ENCODE results near the gene CRYBB2.
"Not testable (repeated sequence)": the region's sequence is repeated elsewhere in the genome, so short reads cannot be mapped to it uniquely, and the experiment has no call there.

DNA sequence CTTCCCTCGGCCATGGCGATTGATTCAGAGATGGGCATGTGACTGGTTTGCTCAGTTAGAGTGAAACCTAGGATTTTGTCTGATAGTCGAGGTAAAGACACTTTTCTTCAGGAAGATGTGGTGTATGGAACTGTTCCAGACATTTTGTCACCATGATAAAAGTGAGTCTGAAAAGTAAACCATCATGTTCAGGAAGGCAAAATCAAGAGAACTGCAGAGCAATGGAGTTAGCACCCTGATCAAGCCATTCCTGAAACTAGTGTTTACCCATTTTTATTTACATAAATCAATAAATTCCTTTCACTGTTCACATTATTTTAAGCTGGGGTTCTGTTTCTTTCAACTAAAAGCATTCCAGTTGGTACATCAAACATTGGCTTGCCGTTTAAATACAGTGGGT is 53.8 kb downstream of the CRYBB2 start:
- TF ChIP-seq, protein P1, sequence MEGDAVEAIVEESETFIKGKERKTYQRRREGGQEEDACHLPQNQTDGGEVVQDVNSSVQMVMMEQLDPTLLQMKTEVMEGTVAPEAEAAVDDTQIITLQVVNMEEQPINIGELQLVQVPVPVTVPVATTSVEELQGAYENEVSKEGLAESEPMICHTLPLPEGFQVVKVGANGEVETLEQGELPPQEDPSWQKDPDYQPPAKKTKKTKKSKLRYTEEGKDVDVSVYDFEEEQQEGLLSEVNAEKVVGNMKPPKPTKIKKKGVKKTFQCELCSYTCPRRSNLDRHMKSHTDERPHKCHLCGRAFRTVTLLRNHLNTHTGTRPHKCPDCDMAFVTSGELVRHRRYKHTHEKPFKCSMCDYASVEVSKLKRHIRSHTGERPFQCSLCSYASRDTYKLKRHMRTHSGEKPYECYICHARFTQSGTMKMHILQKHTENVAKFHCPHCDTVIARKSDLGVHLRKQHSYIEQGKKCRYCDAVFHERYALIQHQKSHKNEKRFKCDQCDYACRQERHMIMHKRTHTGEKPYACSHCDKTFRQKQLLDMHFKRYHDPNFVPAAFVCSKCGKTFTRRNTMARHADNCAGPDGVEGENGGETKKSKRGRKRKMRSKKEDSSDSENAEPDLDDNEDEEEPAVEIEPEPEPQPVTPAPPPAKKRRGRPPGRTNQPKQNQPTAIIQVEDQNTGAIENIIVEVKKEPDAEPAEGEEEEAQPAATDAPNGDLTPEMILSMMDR (IDR thresholded peaks at IDR 0.05; ENCODE audit: insufficient read depth, low read length) = not testable (repeated sequence)
- not testable (repeated sequence) for TF ChIP-seq POLR2AphosphoS5, GABPA (IDR thresholded peaks at IDR 0.05; ENCODE audit: low read depth)
